Astrocyte of the spinal cord (primary cell): ENCODE measurements around the gene MRPL10.

Experiments
- DNase-seq: peaks from one replicate; pipeline ENCODE4 v3.0.0; 2011; ENCODE audit warnings: low read depth, low spot score
- H3K4me3 ChIP-seq: 2 replicates; pipeline ENCODE4 v1.5.1; 2011; ENCODE audit warnings: low read depth, mild to moderate bottlenecking, low read length, moderate library complexity
- in situ Hi-C: cut with HindIII; loops from 2 replicates; pipeline ENCODE4 v1.10.0; 2017; ENCODE audit warnings: low sequenced_read_pairs
- TF ChIP-seq, protein P1 (sequence below): IDR thresholded peaks from 2 replicates; pipeline ENCODE4 v1.5.1; 2012; ENCODE audit warnings: low read depth, mild to moderate bottlenecking, low read length, inconsistent platforms

The MRPL10 gene

GRCh38 chr17:47820033-47820789 is 11.1 kb downstream of the MRPL10 start:
- no peak for DNase-seq
- H3K4me3 ChIP-seq = no peak overlapping the region
- TF ChIP-seq, protein P1, sequence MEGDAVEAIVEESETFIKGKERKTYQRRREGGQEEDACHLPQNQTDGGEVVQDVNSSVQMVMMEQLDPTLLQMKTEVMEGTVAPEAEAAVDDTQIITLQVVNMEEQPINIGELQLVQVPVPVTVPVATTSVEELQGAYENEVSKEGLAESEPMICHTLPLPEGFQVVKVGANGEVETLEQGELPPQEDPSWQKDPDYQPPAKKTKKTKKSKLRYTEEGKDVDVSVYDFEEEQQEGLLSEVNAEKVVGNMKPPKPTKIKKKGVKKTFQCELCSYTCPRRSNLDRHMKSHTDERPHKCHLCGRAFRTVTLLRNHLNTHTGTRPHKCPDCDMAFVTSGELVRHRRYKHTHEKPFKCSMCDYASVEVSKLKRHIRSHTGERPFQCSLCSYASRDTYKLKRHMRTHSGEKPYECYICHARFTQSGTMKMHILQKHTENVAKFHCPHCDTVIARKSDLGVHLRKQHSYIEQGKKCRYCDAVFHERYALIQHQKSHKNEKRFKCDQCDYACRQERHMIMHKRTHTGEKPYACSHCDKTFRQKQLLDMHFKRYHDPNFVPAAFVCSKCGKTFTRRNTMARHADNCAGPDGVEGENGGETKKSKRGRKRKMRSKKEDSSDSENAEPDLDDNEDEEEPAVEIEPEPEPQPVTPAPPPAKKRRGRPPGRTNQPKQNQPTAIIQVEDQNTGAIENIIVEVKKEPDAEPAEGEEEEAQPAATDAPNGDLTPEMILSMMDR = no peak
- in situ Hi-C loops = no loop called here

DNA sequence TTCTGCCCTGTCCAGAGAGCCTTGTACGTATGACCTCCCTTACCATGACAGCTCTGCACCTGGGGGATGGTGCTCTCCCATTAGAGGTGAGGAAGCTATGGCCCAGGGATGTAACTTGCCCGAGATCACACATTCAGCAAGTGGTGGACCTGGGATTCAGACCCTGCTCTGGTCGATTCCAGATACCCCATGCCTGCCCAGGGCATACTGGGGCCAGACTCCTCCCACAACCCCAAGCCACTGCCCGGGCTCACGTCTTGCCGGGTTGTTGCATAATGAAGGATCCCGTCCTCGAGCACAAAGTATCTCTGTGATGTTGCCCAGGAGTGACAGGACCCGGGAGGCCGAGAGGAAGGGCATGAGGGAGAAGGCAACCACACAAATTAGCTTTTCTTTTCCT is 11.9 kb downstream of the MRPL10 start:
- H3K4me3 ChIP-seq = no peak overlapping the region
- DNase-seq = no peak
- in situ Hi-C loops = no loop called here
- TF ChIP-seq, protein P1 = no peak

GRCh38 chr17:47818002-47818695 is 13.2 kb downstream of the MRPL10 start:
- H3K4me3 ChIP-seq = no peak overlapping the region
- in situ Hi-C loops = no loop called here
- TF ChIP-seq, protein P1 = no peak
- no peak for DNase-seq

- TF ChIP-seq, protein P1 = no peak
- no peak overlapping the region for H3K4me3 ChIP-seq
- no peak for DNase-seq
- in situ Hi-C loops = no loop called here
Measured at GRCh38 chr17:47816947-47817346, 14.4 kb downstream of the MRPL10 start.

DNA sequence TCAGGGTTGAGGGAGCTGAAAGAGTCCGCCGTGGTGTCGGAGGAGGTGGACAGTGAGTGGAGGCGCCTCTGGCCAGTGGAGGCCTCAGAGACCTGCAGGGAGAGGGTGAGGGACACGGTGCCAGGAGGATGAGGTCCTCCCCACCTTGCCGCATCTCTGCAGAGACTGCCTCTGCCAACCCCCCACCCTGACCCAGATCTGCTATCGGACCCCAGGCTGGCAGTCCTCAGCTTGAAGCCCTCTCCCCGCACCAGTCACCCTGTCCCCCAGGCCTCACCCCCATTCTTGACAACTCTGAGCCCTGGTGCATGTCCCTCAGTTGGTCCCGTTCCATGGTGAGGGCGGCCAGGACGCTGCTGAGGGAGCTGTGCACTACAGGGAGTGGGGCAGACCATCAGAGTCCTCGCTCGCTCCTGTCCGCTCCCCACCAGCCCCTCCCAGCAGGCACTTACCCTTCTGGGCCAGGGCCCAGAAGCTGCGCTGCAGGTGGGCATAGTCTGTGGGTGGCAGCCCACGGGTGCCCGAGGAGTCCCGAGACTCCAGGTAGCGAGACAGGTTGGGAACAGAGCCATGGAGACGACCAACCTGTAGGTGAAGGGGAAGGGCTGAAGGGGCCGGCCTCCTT is 15.1 kb downstream of the MRPL10 start:
- no peak for DNase-seq
- in situ Hi-C loops = no loop called here
- TF ChIP-seq, protein P1 = no peak
- H3K4me3 ChIP-seq = no peak overlapping the region

DNA sequence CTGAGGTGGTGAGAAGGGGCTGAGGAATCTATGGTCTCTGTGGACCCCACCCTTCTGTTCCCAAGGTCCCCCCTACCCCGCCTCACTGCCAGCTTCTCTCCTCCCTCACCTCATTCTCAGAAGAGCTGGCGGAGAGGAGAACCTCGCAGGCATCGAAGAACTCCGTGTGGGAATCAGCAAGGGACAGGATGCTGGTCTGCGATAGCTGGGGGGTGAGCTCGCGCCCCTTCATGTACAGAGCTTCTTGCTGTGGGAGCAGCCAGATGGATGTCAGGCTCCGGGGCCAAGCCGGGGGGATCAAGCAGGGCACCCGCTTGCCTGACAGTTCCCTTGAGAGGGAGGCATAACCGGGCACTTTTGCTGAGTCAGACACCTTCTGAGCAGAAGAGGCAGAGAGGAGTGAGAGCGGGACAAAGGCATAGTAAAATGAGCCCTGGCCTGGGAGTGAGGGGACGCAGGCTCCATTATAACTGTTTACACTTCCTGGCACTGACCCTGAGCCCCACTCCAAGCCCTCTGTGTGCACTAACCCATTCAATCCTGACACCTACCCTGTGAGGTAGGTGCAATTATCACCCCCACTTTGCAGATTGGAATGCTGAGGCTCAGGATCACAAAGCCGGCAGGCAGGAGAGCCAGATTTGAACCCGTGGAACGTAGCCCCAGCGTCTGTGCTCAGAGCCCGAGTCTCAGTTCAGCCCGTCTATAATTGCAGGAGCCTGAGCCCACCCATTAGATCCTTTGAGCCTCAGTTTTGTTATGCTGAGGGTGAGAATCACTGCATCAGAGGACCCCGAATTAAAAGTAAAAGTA is 16.0 kb downstream of the MRPL10 start:
- TF ChIP-seq, protein P1 = no peak
- DNase-seq = no peak
- H3K4me3 ChIP-seq = no peak overlapping the region
- in situ Hi-C loops = no loop called here
